WERI-Rb-1 (cell line): ENCODE results near the gene GNAT1.

Experiments
- DNase-seq: peaks from one replicate; pipeline ENCODE4 v3.0.0-alpha.2; 2020
- H3K27ac ChIP-seq: fragments of 250-450 bp; sonication (Bioruptor Pico); 2 replicates; pipeline ENCODE4 v1.5.1; 2020; ENCODE audit warnings: mild to moderate bottlenecking, moderate library complexity
- H3K27me3 ChIP-seq: fragments of 250-450 bp; sonication (Bioruptor Pico); 2 replicates; pipeline ENCODE4 v1.5.1; 2021; ENCODE audit warnings: mild to moderate bottlenecking, low read depth, moderate library complexity; ENCODE audit not compliant: insufficient read depth, severe bottlenecking
- H3K36me3 ChIP-seq: fragments of 250-450 bp; sonication (Bioruptor Pico); 2 replicates; pipeline ENCODE4 v1.5.1; 2020; ENCODE audit warnings: mild to moderate bottlenecking, moderate library complexity
- H3K4me3 ChIP-seq: 2 replicates; pipeline ENCODE4 v1.5.1; 2011; ENCODE audit warnings: low read depth, mild to moderate bottlenecking, control low read depth, low read length
- H3K9me3 ChIP-seq: fragments of 250-450 bp; sonication (Bioruptor Pico); 2 replicates; pipeline ENCODE4 v1.5.1; 2021; ENCODE audit warnings: mild to moderate bottlenecking, moderate library complexity; ENCODE audit not compliant: severe bottlenecking
- TF ChIP-seq, protein P1 (sequence below): IDR thresholded peaks from 2 replicates; pipeline ENCODE4 v1.5.1; 2011; ENCODE audit warnings: low read depth, mild to moderate bottlenecking, control low read depth, inconsistent platforms, low read length

GNAT1 gene

DNA sequence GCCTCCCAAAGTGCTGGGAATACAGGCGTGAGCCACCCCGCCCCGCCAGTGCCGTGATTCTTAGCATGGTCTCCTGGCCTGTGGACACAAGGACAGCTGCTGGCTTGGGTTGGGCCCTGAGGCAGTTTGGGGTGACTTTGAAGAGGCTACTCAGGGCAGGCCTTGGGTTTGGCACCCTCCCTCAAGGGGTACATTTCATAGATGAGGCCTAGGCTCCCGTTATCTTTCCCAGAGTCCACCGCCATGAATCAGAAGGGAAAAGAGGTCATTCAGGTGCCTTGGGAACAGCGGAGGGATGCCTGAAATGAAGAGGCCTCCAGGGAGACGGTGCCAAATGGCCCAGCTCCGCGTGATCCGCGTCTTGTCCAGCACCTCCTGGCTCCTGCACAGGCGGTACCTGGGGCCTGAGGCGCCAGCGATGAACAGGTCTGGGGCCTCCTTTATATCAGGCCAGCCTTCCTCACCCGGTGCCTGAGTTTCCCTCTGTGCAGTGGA lies 53.9 kb downstream of the GNAT1 start:
- peak overlapping the region; percentile 85 for H3K27ac ChIP-seq
- peaks cover 12% of the 10 kb centered on the region for H3K36me3 ChIP-seq
- no peaks in the 10 kb centered on the region for H3K9me3 ChIP-seq
- no peaks in the 10 kb centered on the region for H3K27me3 ChIP-seq
- TF ChIP-seq, protein P1, sequence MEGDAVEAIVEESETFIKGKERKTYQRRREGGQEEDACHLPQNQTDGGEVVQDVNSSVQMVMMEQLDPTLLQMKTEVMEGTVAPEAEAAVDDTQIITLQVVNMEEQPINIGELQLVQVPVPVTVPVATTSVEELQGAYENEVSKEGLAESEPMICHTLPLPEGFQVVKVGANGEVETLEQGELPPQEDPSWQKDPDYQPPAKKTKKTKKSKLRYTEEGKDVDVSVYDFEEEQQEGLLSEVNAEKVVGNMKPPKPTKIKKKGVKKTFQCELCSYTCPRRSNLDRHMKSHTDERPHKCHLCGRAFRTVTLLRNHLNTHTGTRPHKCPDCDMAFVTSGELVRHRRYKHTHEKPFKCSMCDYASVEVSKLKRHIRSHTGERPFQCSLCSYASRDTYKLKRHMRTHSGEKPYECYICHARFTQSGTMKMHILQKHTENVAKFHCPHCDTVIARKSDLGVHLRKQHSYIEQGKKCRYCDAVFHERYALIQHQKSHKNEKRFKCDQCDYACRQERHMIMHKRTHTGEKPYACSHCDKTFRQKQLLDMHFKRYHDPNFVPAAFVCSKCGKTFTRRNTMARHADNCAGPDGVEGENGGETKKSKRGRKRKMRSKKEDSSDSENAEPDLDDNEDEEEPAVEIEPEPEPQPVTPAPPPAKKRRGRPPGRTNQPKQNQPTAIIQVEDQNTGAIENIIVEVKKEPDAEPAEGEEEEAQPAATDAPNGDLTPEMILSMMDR = no peak
- DNase-seq = no peak
- no peak overlapping the region for H3K4me3 ChIP-seq

DNA sequence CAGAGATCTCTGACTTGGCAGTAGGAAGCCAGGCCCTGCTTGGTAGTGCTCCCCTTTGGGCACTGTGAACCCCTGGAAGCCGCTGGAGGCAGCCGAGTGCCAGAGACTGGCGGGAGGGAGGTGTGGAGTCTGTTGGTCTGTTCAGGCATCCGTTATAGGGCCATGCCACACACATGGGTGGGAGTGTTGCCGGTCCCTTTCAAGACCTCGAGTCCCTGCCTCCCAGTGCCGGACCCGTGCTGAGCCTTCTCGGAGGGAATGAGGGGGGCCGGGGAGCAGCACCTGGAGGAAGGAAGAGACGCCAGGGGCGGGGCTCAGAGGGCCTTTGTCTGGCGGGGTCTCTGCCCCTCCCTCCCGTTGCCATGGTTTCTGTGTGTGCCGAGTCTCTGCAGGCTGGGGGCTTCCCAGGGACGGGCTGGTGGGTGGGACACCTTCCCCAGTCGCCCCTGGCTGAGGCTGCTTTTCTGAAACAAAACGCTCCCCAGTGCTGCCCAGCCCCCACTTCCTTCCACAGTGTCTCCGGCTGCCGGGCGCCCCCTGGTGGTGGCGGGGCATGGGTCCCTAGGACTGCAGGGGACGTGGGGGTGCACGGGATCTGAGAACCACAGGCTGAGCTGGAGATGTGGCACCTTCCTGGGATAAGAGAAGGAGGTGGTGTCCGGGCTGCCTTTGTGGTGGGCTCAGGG lies 54.6 kb downstream of the GNAT1 start:
- peak overlapping the region; percentile 42 for H3K4me3 ChIP-seq
- H3K27ac ChIP-seq = peak overlapping the region; percentile 85
- TF ChIP-seq, protein P1 = peak; percentile 90
- H3K9me3 ChIP-seq = no peaks in the 10 kb centered on the region
- peak; percentile 92 for DNase-seq
- no peaks in the 10 kb centered on the region for H3K27me3 ChIP-seq
- H3K36me3 ChIP-seq = peaks cover 12% of the 10 kb centered on the region

DNA sequence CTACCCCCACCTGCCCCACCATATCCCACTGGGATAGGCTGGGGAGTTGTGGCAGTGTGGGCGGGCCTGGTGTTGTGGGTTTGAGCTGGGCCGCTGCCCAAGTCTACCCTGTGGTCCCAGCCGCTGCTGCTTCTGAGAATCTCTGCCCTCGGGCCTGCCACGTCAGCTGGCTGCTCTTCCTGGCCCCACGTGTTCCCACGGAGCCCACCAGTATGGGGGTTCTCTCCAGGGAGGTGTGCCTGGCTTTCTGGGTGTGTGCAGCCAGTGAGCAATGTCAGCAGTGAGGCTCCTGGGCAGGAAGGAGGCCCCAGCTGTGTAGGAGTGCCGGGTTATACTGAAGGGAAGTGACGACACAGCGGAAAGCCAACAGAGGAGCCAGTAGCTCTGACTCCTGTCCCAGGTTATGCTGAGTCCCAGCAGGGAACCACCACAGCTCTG lies 55.1 kb downstream of the GNAT1 start:
- H3K9me3 ChIP-seq = no peaks in the 10 kb centered on the region
- peak overlapping the region; percentile 85 for H3K27ac ChIP-seq
- TF ChIP-seq, protein P1 = no peak
- no peak overlapping the region for H3K4me3 ChIP-seq
- no peaks in the 10 kb centered on the region for H3K27me3 ChIP-seq
- H3K36me3 ChIP-seq = peaks cover 12% of the 10 kb centered on the region
- no peak for DNase-seq
